Karpas-422 (cell line): ENCODE measurements around the gene PKNOX2. TPM values are rescaled to one million over a fixed set of nuclear protein-coding genes. Genes with fewer than 3 reads are reported as not detected.

Experiments
- DNase-seq: peaks from one replicate; pipeline ENCODE4 v3.0.0-alpha.2; 2015
- H2AFZ ChIP-seq: fragments of 200-600 bp; sonication (generic); 2 replicates; pipeline ENCODE4 v1.6.1; 2014; ENCODE audit warnings: antibody characterized with exemption, low read length, mixed read lengths
- H3K27ac ChIP-seq: fragments of 200-600 bp; sonication (generic); 2 replicates; pipeline ENCODE4 v1.5.1; 2014; ENCODE audit warnings: mild to moderate bottlenecking, low read length, moderate library complexity
- H3K27me3 ChIP-seq: fragments of 200-600 bp; sonication (generic); 2 replicates; pipeline ENCODE4 v1.6.1; 2014; ENCODE audit warnings: low read length, mixed read lengths
- H3K36me3 ChIP-seq: fragments of 200-600 bp; sonication (generic); 2 replicates; pipeline ENCODE4 v1.6.1; 2014; ENCODE audit warnings: low read length, mixed read lengths; ENCODE audit not compliant: insufficient read depth
- H3K4me1 ChIP-seq: fragments of 200-600 bp; sonication (generic); 2 replicates; pipeline ENCODE4 v1.6.1; 2014; ENCODE audit warnings: mild to moderate bottlenecking, low read length, mixed read lengths
- H3K4me2 ChIP-seq: fragments of 200-600 bp; sonication (generic); 2 replicates; pipeline ENCODE4 v1.6.1; 2014; ENCODE audit warnings: low read length, low read depth, mild to moderate bottlenecking; ENCODE audit not compliant: poor library complexity, severe bottlenecking
- H3K4me3 ChIP-seq: fragments of 200-600 bp; sonication (generic); 2 replicates; pipeline ENCODE4 v1.5.1; 2014; ENCODE audit warnings: mild to moderate bottlenecking, antibody characterized with exemption, low read length, mixed read lengths
- H3K79me2 ChIP-seq: fragments of 200-600 bp; sonication (generic); 2 replicates; pipeline ENCODE4 v1.6.1; 2014; ENCODE audit warnings: mild to moderate bottlenecking, low read length, mixed read lengths
- H3K9ac ChIP-seq: fragments of 200-600 bp; sonication (generic); 2 replicates; pipeline ENCODE4 v1.6.0; 2014; ENCODE audit warnings: low read length
- H3K9me2 ChIP-seq: fragments of 200-600 bp; sonication (generic), shearing (Covaris generic); replicated peaks from 2 replicates; pipeline ENCODE4 v1.6.0; 2014; ENCODE audit warnings: mild to moderate bottlenecking, low read length, moderate library complexity; ENCODE audit not compliant: insufficient read depth
- H3K9me3 ChIP-seq: fragments of 300-700, 200-600 bp; sonication (generic); 2 replicates; pipeline ENCODE4 v1.6.1; 2014; ENCODE audit warnings: low read length, mixed read lengths
- H4K20me1 ChIP-seq: fragments of 200-600 bp; sonication (generic); 2 replicates; pipeline ENCODE4 v1.6.1; 2014; ENCODE audit warnings: mild to moderate bottlenecking, antibody characterized with exemption, low read length, low read depth; ENCODE audit not compliant: insufficient read depth
- total RNA-seq: library from RNA; depleted of rRNA; stranded (reverse); fragments of >200 nt; shearing (Covaris generic); gene quantifications from 2 replicates; pipeline ENCODE4 v1.2.3, GENCODE V29; 2014; ENCODE audit warnings: low replicate concordance

PKNOX2 gene
- total RNA-seq, 1 experiment from 2014 or later: 1.5 TPM

- H3K9ac ChIP-seq: no peak overlapping the region
- no peaks in the 10 kb centered on the region for H3K4me1 ChIP-seq
- no peak overlapping the region for H3K27ac ChIP-seq
- H3K4me2 ChIP-seq: no peak overlapping the region
- no peaks in the 10 kb centered on the region for H4K20me1 ChIP-seq
- no peaks in the 10 kb centered on the region for H3K36me3 ChIP-seq
- H3K4me3 ChIP-seq: no peak overlapping the region
- no peaks in the 10 kb centered on the region for H3K27me3 ChIP-seq
- no peaks in the 10 kb centered on the region for H3K9me2 ChIP-seq
- no peaks in the 10 kb centered on the region for H3K9me3 ChIP-seq
- H2AFZ ChIP-seq: no peak overlapping the region
- no peak for DNase-seq
- no peaks in the 10 kb centered on the region for H3K79me2 ChIP-seq
These were observed 1.6 kb downstream of the PKNOX2 start for GRCh38 chr11:125165843-125166763.

- H3K27ac ChIP-seq: no peak overlapping the region
- no peak for DNase-seq
- no peak overlapping the region for H3K4me2 ChIP-seq
- H3K9ac ChIP-seq: no peak overlapping the region
- H3K9me3 ChIP-seq: no peaks in the 10 kb centered on the region
- no peaks in the 10 kb centered on the region for H3K4me1 ChIP-seq
- H4K20me1 ChIP-seq: no peaks in the 10 kb centered on the region
- no peak overlapping the region for H3K4me3 ChIP-seq
- no peak overlapping the region for H2AFZ ChIP-seq
- H3K79me2 ChIP-seq: no peaks in the 10 kb centered on the region
- H3K36me3 ChIP-seq: no peaks in the 10 kb centered on the region
- no peaks in the 10 kb centered on the region for H3K27me3 ChIP-seq
- H3K9me2 ChIP-seq: no peaks in the 10 kb centered on the region
These were observed 2.3 kb downstream of the PKNOX2 start for GRCh38 chr11:125166764-125167291.

- Histone ChIP-seq H4K20me1 (no peaks in the 10 kb centered on the region), H3K9me2 (no peaks in the 10 kb centered on the region), H3K36me3 (no peaks in the 10 kb centered on the region), H3K27ac (no peak overlapping the region), H3K9ac (no peak overlapping the region), H3K4me1 (no peaks in the 10 kb centered on the region), H3K27me3 (no peaks in the 10 kb centered on the region), H2AFZ (no peak overlapping the region), H3K4me2 (no peak overlapping the region), H3K79me2 (no peaks in the 10 kb centered on the region), H3K4me3 (no peak overlapping the region), H3K9me3 (no peaks in the 10 kb centered on the region)
- DNase-seq: no peak
These were observed 2.9 kb downstream of the PKNOX2 start for GRCh38 chr11:125167292-125167953.

- Histone ChIP-seq H2AFZ (no peak overlapping the region), H3K4me3 (no peak overlapping the region), H3K36me3 (no peaks in the 10 kb centered on the region), H3K79me2 (no peaks in the 10 kb centered on the region), H3K4me1 (no peaks in the 10 kb centered on the region), H3K4me2 (no peak overlapping the region), H3K27ac (no peak overlapping the region), H3K9ac (no peak overlapping the region), H4K20me1 (no peaks in the 10 kb centered on the region), H3K9me2 (no peaks in the 10 kb centered on the region), H3K27me3 (no peaks in the 10 kb centered on the region), H3K9me3 (no peaks in the 10 kb centered on the region)
- DNase-seq: no peak
These were observed 3.6 kb downstream of the PKNOX2 start for GRCh38 chr11:125167954-125168835.

GRCh38 chr11:125168918-125169456 lies 4.4 kb downstream of the PKNOX2 start:
- no peak overlapping the region for H3K9ac ChIP-seq

GRCh38 chr11:125170001-125170509 lies 5.5 kb downstream of the PKNOX2 start:
- Histone ChIP-seq H4K20me1 (no peaks in the 10 kb centered on the region), H2AFZ (no peak overlapping the region), H3K4me1 (no peaks in the 10 kb centered on the region), H3K9me2 (no peaks in the 10 kb centered on the region), H3K4me2 (no peak overlapping the region), H3K36me3 (no peaks in the 10 kb centered on the region), H3K9me3 (no peaks in the 10 kb centered on the region), H3K4me3 (no peak overlapping the region), H3K9ac (no peak overlapping the region), H3K27ac (no peak overlapping the region), H3K27me3 (no peaks in the 10 kb centered on the region), H3K79me2 (no peaks in the 10 kb centered on the region)
- DNase-seq: no peak

More at GRCh38 chr11:125168918-125169456, 4.4 kb downstream of the PKNOX2 start:
- Histone ChIP-seq H3K27ac (no peak overlapping the region), H4K20me1 (no peaks in the 10 kb centered on the region), H3K9me3 (no peaks in the 10 kb centered on the region), H3K36me3 (no peaks in the 10 kb centered on the region), H3K4me2 (no peak overlapping the region), H3K9me2 (no peaks in the 10 kb centered on the region), H2AFZ (no peak overlapping the region), H3K79me2 (no peaks in the 10 kb centered on the region), H3K27me3 (no peaks in the 10 kb centered on the region), H3K4me1 (no peaks in the 10 kb centered on the region), H3K4me3 (no peak overlapping the region)
- no peak for DNase-seq

- no peak overlapping the region for H2AFZ ChIP-seq
These were observed 6.0 kb downstream of the PKNOX2 start for GRCh38 chr11:125170510-125171031.

More at GRCh38 chr11:125170510-125171031, 6.0 kb downstream of the PKNOX2 start:
- Histone ChIP-seq H3K4me1 (no peaks in the 10 kb centered on the region), H3K9me2 (no peaks in the 10 kb centered on the region), H3K4me2 (no peak overlapping the region), H3K27ac (no peak overlapping the region), H3K4me3 (no peak overlapping the region), H3K9ac (no peak overlapping the region), H3K36me3 (no peaks in the 10 kb centered on the region), H3K79me2 (no peaks in the 10 kb centered on the region), H3K27me3 (no peaks in the 10 kb centered on the region), H3K9me3 (no peaks in the 10 kb centered on the region), H4K20me1 (no peaks in the 10 kb centered on the region)
- DNase-seq: no peak
